AG20443 (cell line): Measurements from ENCODE around the gene HBEGF.
"Not testable (repeated sequence)": the region's sequence is repeated elsewhere in the genome, so short reads cannot be mapped to it uniquely, and the experiment has no call there.

Experiments
- DNase-seq: peaks from one replicate; pipeline ENCODE4 v3.0.0; 2012; ENCODE audit warnings: low spot score, mixed read lengths

The HBEGF gene

DNA sequence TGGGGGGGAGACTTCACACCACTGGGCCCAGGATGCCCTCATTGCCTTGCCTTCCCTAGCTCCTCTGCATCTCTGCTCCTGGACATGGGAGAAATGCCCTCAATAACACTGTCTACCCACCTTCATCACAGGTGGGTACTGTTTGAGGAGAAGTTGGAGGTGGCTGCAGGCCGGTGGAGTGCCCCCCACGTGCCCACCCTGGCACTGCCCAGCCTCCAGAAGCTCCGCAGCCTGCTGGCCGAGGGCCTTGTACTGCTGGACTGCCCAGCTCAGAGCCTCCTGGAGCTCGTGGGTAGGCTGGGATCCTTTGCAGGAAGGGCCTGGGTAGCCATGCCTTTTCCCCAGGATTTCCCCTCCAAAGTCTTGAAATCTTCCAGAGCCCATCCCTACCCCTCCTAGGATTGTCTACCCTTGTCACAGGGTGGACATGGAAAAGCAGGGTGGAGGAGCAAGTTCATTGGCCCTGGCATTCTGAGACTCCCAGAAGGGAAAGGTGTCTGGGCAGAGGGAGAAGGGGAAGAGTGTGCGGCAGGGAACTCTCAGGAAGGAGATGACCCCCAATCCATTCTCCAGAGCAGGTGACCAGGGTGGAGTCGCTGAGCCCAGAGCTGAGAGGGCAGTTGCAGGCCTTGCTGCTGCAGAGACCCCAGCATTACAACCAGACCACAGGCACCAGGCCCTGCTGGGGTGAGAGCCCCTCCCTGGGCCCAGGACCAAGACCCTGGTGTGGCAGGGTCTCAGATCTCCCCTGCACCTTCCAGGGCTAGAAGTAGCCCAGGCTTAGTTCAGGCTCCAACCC lies 14.5 kb upstream of the HBEGF start:
- DNase-seq = no peak

DNA sequence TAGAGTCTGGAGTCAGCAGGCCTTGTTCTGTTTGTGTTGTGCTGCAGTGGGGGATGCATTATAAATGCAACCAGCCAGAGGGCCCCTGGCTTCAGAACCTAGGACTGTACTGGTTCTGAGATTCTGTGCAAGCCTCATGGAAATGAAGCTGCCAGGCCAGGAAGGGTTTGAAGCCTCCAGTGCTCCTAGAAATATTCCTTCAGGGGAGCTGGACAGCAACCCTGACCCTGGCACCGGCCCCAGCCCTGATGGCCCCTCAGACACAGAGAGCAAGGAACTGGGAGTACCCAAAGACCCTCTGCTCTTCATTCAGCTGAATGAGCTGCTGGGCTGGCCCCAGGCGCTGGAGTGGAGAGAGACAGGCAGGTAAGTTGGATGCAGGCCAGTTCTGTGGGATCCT lies 13.7 kb upstream of the HBEGF start, which contains the start of gene SLC4A9:
SLC4A9 (plus strand) TSS at position 94 of the 400 bp plus-strand sequence; CDS start at position 137, 43 bp downstream.
- DNase-seq = no peak

DNA sequence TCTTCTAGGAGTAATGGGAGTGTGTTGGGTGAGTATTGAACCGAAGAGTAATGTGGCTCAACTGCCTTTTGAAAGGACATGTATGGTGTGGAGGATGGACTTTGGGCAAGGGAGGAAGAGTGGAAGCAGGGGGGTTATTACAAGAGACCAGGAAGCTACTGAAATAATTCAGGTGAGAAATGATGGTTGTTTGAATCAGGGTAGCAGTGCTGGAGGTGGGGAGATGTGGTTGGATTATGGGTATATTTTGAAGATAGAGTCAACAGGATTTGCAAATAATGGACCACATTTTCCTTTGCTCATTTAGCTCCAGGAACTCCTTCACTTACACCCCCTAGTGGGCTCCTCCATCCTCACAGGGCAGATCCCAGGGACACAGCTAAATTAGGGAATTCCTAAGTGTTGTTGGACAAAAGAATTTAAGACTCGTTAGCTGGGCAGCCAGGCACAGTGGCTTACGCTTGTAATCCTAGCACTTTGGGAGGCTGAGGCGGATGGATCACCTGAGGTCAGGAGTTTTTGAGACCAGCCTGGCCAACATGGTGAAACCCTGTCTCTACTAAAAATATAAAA lies 12.4 kb upstream of the HBEGF start:
- DNase-seq = peak; percentile 62

DNA sequence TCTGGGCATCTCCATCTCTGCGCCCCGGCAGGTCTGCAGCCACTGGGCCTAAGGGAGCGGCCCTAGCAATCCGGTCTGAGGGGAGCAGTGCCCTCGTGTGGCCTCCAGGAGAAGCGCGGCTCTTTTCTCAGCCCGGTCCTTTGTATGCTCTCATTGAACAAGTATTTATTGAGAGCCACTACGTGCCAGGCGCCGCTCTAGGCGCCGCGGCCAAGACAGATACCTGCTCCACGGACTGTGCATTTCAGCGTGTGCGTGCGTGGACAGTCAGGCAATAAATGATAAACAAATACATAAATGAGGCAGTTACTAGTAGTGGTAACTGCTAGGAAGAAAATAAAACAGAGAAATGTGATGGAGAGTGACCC lies 11.3 kb upstream of the HBEGF start:
- DNase-seq = peak; percentile 95

DNA sequence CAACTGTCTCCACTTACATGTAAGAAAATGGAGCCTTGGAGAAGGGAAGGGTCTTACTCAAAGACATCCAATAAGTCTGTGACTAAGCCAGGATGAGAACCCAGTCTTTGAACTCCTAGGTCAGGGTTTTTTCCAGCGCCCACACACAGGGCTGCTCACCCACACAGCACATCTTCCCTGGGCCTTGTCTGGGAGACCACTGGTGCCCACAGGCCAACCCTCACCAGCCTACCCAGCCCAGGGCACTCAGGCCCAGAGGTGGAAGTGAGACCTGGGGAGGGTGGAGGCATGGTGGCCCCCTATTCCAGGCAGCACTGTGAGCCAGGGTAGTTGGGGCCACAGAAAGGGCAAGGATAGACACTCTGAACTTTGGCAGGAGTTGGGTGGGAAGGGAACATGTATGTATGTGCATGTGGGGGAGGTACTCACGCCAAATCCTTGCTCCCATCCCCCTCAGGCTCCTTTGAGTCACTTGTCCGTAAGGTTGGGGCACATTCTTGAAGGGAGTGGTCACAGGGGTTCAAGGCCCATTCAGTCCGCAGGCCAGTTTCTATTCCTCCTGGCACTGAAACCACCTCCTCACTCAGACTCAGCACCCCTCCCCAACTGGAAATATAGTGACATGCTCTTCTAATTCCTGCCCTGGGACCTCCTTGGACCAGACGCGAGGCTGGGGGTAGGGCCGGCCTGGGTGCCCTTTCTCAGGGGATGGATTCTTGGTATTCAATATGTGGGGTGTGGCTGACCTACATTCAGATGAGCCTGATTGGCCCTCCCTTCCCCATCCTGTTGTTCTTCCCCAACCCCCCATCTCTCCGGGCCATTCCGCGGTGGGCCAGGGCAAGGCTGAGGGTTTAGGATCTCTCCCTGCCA lies 10.7 kb upstream of the HBEGF start:
- DNase-seq = no peak

DNA sequence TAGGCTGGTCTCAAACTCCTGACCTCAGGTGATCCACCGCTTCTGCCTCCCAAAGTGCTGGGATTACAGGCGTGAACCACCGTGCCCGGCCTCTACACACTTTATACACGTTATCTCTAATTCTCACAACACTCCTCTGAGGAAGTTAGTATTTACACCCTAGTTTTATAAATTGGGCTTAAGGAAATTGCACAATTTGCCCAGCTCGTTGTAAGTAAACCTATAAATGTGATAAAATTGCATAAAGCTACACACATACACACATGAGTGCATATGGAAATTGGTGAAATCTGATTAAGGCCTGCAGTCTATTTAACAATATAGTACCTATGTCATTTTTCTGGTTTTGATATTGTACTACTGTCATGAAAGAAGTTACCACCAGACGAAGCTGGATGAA lies 9.1 kb upstream of the HBEGF start:
- DNase-seq = no peak

DNA sequence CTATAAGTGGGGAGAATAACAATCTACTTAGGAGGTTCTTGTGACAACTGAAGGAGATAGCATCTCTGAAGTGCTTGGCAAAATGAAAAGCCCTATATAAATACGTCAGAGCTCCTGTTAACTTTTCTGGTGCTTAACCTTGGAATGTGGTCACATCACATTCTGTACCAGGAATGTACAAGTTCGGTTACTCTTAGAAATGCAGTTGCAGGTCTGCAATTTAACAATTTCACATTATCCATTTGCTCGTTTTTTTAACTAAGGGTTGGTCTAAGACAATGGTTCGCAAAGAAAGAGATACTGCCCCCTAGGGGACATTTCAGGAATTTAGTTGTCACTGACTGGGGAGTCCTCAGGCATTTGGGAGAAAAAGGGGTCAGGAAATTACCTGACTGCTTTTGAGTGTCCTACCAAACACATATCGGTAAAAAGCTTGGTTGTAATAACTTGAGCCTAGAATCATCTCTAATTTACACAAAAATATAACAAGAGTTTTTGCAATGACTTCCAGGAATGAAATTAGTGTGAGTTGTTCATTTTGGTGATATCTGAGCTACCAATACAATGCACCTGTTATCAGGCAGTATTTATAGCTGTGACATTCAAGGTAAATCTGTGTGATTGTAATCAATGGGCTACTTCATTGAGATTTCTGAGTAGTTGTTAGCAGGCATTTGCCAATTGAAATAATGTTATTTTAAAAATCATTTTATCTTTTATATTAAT lies 5.4 kb upstream of the HBEGF start:
- peak; percentile 73 for DNase-seq

DNA sequence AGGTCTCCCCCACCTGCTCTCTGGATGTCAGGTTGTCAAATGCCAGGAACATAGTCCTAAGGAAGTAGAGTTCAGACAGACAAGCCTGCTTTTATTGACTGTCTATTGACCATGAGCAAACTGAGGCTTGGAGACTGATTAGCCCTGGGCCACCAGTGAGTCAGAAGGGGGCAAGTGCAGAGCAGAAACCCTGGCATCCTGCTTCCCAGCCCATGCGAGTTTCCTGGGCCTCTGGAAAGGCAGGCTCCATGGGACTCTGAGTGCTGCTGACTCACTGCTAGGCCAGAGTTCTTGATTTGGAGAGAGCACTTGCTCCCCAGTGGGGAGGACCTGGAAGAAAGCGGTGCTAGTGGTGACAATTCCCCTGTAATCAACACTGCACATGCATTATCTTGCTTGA lies 2.8 kb upstream of the HBEGF start:
- no peak for DNase-seq

DNA sequence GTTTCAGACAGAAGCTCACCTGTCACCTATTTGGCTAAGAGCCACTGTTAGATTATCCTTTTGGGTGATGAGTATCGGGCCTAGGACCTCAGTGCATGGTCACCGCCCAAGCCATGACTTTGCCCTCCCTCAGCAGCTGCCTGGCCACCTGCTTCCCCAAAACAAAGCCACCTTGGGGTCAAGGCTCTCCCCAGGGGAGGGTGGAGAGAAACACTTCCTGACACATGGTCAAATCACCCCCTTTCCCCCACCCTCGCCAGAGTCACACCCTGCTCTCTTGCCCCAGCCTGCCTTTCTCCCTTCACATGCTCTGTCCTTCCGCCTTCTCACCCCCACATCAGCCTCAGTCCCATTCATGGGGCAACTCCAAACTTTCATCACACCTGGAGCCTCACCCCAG lies 1.7 kb upstream of the HBEGF start:
- DNase-seq = no peak

DNA sequence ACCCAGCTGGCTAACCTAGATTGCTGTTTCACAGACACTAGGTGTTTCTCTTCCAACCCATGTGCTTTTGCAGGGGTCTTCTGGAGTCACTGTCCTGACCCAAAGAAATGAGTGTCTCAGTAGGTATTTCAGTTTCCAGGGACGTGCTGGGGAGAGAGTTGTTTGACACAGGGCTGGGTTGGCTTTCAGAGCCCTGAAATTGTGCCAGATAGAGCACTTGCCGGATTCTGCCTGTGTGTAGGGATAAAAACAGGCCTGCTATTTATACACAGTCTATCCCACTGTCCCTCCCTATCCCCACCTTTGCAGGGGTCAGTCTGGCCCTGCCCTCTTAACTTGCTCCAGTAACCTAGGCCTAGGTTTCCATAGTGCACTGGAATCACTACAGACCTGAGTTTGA lies 957 bp upstream of the HBEGF start:
- no peak for DNase-seq

DNA sequence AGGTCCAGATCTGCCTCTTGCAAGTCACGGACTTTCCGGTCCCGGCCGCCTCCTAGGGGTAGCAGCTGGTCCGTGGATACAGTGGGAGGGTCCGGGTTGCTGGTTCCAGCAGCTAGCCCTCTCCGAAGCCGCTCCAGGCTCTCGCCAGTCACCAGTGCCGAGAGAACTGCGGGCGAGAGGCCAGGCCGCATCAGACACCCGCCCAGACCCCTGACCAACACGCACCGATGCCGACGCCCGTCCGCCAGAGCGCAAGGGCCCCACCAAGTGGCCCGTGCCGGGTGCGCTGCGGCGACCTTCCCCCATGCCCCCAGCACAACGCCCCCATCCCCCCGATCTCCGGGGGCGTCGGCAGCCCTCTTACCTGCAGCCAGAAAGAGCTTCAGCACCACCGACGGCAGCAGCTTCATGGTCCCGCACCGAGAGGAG lies 470 bp downstream of the HBEGF start:
- DNase-seq = peak; percentile 86

DNA sequence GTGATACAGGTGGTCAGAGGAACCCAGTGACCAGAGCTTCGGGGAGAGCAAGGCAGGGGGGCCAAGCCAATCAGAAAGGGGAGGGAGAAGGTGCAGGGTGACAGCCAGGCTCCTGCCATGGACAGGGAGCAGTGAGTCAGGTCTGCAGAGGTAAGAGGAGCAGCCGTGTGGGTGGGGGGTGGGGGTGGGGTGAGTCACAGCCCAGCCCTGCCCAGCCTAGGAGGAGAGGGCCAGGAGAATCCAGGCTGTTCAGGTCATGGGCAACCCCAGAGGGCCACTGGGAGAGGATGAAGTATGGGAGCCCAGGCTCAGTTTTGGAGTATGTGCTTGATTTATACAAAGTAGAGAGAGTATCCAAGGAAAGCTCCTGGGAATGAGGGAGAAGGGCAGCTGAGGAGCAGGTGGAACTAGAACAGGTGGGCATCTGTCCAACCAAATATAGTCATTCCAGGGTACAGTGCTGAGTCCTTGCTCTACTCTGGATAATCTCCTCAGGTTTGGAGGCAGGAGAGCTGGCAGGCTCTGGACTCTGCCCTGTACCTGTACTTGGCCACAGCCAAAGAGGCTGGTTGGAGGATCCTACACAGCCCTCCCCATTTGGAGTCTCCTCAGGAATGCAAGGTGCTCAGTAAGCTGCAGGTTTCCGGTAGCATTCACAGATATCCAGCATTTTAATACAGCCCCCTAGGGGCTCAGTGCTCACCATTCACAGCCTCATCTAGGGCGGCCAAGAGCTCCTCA lies 1.6 kb downstream of the HBEGF start:
- no peak for DNase-seq

DNA sequence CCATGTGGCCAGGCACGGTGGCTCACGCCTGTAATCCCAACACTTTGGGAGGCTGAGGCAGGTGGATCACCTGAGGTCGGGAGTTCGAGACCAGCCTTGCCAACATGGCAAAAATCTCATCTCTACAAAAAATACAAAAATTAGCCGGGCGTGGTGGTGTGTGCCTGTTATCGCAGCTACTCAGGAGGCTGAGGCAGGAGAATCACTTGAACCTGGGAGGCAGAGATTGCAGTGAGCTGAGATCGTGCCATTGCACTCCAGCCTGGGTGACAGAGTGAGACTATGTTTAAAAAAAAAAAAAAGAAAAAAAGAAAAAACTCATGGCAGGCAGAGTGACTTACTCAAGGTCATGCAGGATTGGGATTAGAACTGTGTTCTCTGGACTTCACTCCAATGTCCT lies 2.6 kb downstream of the HBEGF start:
- DNase-seq = not testable (repeated sequence)

DNA sequence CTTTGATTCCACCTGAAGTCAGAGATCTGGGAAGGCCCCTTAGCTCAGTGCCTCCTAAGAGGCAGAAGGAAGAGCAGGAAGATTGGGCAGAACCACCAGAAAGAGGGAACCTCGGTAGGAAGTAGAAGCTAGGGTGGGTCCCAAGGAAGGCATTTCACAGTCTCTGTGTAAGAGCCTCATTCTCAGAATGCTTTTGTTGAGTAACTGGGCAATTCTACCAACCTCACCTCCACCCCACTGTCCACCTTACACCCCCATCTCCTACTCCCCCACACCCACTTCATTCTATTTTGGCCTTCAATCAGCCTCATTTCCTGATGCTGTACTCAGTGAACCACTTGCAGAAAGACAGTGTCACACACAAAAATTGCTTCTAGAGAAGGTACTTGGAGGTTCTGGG lies 3.5 kb downstream of the HBEGF start:
- DNase-seq = no peak

DNA sequence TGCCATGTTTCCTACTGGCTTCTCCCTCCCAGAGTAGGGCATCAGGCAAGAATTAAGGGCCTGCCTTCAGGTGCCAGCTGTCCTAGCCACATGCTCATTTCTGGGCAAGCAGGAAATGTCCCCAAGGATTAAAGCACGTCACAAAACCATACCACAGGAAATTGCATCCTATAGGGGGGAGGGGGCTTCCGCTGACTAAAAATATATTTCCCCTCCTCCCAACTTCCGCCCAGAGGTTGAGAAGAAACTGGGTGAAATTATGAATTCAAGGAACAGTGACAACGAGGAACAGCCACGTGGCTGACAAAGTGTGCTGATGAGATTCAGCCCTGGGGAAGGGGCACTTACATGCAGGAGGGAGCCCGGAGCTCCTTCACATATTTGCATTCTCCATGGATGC lies 4.1 kb downstream of the HBEGF start:
- DNase-seq = no peak

DNA sequence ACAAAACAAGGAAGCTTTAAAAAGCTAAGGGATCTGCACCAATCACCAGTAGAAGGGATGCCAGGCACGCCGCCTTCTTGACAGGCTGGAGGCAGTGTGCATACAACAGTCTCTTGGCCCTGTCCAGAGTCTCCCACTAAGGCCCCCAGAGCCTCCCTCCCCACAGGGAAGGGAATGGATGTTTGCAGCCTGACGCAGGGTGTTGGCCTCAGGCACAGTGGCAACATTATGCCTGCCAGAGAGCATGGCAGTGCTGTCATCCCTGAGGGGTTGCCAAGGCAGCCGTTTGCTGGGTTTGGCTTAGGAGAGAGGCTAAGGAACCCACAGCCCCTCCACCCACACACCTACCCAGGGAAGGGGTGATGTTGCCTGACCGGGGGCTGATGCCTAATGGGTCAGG lies 4.8 kb downstream of the HBEGF start:
- DNase-seq = no peak

DNA sequence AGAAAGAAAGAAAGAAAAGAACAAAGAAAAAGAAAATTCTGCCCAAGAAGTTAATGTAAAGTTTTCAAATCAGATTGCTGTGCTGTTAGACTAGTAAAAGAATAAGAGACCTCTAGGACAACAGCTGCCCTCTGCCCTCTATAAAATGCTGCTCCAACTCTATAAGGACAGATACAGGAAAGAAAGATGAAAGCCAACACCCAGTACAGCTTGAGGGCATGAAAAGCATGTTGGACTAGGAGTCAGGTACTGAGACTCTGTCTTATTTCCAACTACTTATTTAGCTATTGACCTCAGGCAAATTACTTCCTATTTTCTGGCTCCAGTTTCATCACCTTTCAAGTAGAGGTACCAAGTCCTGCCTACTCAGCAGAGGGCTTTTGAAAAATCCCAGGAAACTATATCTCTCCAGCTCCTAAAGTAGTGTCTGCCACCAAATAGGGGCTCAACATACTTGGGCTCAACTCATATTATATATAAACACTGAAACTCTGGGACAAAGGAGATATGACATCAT lies 5.7 kb downstream of the HBEGF start:
- DNase-seq = no peak

DNA sequence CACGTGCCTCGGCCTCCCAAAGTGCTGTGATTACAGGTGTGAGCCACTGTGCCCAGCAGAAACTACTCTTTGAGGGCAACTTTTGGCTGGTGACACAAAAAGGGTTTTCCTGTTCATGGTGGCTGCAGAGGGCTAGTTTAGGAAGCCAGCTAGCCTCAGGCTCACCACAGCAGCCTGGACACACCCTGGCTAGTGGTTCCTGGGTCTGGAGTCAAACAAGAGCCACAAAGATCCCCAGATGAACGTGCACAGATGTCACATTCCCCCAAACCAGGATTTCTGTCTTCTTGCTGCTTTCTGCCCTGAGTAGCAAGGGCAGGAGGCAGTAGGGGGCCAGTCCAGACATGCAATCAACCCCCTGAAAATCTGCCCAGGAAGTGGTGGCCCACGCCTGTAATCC lies 6.8 kb downstream of the HBEGF start:
- no peak for DNase-seq

DNA sequence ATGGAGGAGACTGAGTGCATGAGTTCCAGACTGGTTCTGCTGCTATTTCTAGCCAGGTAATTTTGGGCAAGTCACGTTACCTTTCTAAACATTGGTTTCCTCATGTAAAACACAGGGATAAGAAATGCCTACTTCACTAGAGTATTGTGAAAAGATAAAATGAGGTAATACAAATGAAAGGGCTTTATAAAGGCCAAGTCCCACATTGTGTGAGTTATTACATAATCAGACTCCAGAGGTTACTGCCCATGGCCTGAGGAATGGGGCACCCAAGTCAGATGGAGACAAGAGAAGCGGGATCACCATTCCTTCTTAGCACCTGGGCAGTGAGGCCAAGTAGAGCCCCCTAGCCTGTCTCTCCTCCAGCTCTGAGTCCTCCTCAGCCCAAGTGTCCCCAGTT lies 7.5 kb downstream of the HBEGF start:
- DNase-seq = no peak

DNA sequence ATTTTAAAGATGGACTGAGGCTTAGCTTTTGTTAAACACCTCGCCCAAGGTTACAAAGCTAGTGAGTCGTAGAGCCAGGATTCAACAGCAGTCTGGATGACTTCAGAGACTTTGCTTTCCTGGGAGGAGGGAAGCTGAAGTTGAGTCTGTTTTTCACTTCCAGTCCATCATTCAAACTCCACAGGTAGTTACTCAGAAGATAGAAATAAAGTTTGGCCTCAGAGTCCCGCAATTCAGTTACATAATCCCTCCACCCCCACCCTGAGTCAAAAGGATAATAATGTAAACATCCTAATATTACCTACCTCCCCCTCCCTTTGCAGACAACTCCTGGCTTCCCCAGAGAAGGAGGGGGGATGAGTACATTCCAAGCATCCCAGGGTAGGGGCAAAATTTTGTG lies 8.1 kb downstream of the HBEGF start:
- DNase-seq = no peak

DNA sequence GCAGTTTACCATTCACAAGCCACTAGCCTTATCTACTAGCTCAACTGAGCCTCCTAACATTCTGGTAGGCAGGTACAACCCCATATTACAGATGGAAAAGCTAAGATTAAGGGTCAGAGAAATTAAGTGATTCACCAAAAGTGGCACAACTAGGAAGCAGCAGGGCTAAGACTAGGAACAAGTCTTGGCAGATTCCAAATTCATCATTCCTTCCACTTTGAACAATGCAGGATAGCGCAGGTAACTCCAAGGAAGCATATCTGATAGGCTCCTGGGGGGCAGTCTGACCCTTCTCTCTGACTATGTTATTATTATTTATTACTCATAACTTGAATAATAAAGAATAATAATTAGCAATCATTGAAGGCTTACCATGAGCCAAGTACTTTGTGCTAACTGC lies 8.5 kb downstream of the HBEGF start:
- no peak for DNase-seq
